Coronary artery (tissue), 2 donors: Measurements from ENCODE around the gene PGGHG.
A peak's percentile ranks its signal among the peaks of the same experiment; 100 is the strongest.
"Not testable (repeated sequence)": the region's sequence is repeated elsewhere in the genome, so short reads cannot be mapped to it uniquely, and the experiment has no call there.

Source experiments
- DNase-seq: peaks from one replicate; pipeline ENCODE4 v3.0.0-alpha.2; 2017; ENCODE audit warnings: low spot score
- H3K27ac ChIP-seq, 2 donors: fragments of 200-600 bp; sonication (generic); one replicate each; pipeline ENCODE4 v1.5.1; 2016 to 2019
- H3K4me3 ChIP-seq: fragments of 200-600 bp; sonication (generic); 2 replicates; pipeline ENCODE4 v1.5.1; 2016; ENCODE audit warnings: mild to moderate bottlenecking, moderate library complexity
- CTCF ChIP-seq: fragments of 200-600 bp; sonication (generic); IDR thresholded peaks from one replicate; pipeline ENCODE4 v1.5.1; 2019; ENCODE audit warnings: antibody characterized with exemption

The PGGHG gene

GRCh38 chr11:256952-257737, 31.8 kb upstream of the PGGHG start:
- Histone ChIP-seq H3K27ac (no peak overlapping the region), H3K4me3 (no peak overlapping the region)
- no peak for DNase-seq
- no peak for TF ChIP-seq CTCF

- H3K4me3 ChIP-seq = no peak overlapping the region
- no peak for DNase-seq
- no peak overlapping the region for H3K27ac ChIP-seq
- TF ChIP-seq CTCF = no peak
Observed at GRCh38 chr11:257766-258493, 31.0 kb upstream of the PGGHG start.

GRCh38 chr11:259413-259812, 29.5 kb upstream of the PGGHG start:
- H3K27ac ChIP-seq = no peak overlapping the region
- DNase-seq = no peak
- no peak overlapping the region for H3K4me3 ChIP-seq
- TF ChIP-seq CTCF = no peak

- H3K27ac ChIP-seq = no peak overlapping the region
- no peak overlapping the region for H3K4me3 ChIP-seq
- DNase-seq = no peak
- TF ChIP-seq CTCF = no peak
Observed at GRCh38 chr11:261624-262023, 27.3 kb upstream of the PGGHG start.

- Histone ChIP-seq H3K4me3 (no peak overlapping the region), H3K27ac (no peak overlapping the region)
- no peak for DNase-seq
- no peak for TF ChIP-seq CTCF
Observed at GRCh38 chr11:266676-267439, 22.1 kb upstream of the PGGHG start.

GRCh38 chr11:267491-267994, 21.4 kb upstream of the PGGHG start:
- Histone ChIP-seq H3K27ac (peak overlapping the region; percentile 42 to 83), H3K4me3 (peak overlapping the region; percentile 61)
- no peak for TF ChIP-seq CTCF
- DNase-seq = no peak

GRCh38 chr11:268716-269145, 20.2 kb upstream of the PGGHG start:
- peak overlapping the region in 1 of 2 donors; percentile 83 for H3K27ac ChIP-seq
- not testable (repeated sequence) for DNase-seq
- peak overlapping the region; percentile 61 for H3K4me3 ChIP-seq
